GM21576 (cell line): ENCODE measurements around the gene CSE1L.
"Not testable (repeated sequence)": the region's sequence is repeated elsewhere in the genome, so short reads cannot be mapped to it uniquely, and the experiment has no call there.

ENCODE experiments used
- ATAC-seq: cut with Tn5 transposase; IDR thresholded peaks from one replicate; pipeline ENCODE4 v1.9.1; 2021; ENCODE audit warnings: mild to moderate bottlenecking, moderate library complexity; ENCODE audit not compliant: unreplicated experiment

CSE1L gene

DNA sequence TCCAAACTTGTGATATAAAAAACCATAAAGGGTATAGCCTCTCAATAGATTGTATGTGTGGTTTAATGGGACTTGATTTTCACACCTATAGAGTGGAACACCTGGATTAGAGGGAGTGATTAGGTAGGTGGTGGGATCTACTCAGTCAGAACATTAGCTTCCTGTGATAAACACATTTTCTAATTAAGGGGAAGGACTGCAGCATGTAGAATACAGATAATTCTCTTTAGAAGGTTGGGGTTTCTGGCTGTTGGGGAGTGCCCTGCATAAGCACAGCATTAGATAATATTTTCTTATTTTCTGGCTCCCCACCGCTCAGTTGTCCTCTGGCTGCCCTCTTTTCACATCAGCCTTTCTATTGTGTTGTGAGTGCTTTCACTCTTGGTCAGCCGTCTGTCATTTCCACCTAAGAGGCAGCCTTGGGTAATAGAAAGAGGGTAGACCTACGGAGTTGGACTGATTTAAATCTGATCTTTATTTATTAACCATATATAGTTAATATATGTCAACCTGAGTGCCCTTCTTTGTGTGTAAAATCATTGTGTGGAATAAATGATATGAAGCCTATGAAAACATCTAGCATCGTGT, 8.0 kb downstream of the CSE1L start:
- ATAC-seq = no peak

- ATAC-seq = no peak
Observed at GRCh38 chr20:49063279-49063678, 17.2 kb downstream of the CSE1L start.

DNA sequence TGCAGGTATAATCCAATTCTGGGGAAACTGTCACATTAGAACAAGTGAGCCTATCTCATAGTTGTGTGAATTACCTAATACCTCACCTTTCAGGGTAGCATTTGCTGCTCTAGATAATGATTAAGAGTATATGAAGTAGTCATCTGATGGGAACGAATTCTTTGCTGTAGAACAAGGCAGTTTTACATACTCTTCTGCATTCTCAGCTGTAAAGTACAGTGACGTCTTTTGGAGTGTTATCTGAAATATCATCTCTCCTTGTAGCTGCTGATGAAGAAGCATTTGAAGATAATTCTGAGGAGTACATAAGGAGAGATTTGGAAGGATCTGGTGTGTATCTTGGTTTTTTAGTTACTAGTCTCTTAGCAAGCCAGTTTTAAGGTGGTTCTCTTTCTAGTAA, 28.4 kb downstream of the CSE1L start:
- no peak for ATAC-seq

DNA sequence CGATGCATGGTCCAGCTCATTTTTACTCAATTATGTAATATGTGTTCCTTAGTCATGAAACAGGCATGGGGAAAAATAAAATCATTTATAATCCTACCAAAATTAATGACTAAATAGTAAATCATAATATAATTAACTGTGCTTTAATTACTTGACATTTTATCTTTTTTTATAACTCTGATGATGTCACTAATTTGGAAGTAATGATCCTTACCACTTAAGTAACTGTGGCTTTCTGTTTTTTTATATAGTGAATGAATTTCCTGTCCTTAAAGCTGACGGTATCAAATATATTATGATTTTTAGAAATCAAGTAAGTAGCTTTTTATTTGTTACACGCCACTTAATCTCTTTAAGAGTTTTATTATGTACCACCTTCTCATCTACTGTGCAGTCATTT, 32.2 kb downstream of the CSE1L start:
- no peak for ATAC-seq

DNA sequence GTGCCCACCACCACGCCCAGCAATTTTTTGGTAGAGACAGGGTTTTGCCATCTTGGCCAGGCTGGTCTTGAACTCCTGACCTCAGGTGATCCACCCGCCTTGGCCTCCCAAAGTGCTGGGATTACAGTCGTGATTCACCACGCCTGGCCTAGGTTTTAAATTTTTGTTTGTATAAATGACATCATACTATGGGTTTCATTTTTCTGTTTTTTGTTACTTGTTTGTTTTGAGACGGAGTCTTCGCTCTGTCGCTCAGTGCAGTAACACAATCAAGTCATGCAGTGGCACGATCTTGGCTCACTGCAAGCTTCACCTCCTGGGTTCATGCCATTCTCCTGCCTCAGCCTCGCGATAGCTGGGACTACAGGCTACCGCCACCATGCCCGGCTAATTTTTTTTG, 36.2 kb downstream of the CSE1L start:
- ATAC-seq = not testable (repeated sequence)

GRCh38 chr20:49091104-49091503, 45.0 kb downstream of the CSE1L start:
- no peak for ATAC-seq

DNA sequence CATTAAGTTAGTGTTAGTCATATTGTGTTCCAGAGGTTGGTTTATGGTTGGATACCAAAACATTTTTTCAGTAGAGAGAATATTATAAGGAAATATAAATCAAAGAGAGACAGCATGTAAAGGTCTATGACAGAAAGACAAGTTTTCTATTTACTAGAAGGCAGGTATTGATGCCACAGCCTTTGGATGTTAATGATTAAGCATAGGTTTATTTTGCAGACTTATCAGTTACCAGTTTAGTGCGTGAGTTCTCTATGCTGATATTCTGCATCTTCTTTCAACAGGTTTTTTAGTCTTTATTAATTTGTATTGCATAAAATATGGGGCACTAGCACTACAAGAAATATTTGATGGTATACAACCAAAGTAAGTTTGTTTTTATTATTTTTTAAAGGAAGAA, 45.6 kb downstream of the CSE1L start:
- ATAC-seq = no peak

DNA sequence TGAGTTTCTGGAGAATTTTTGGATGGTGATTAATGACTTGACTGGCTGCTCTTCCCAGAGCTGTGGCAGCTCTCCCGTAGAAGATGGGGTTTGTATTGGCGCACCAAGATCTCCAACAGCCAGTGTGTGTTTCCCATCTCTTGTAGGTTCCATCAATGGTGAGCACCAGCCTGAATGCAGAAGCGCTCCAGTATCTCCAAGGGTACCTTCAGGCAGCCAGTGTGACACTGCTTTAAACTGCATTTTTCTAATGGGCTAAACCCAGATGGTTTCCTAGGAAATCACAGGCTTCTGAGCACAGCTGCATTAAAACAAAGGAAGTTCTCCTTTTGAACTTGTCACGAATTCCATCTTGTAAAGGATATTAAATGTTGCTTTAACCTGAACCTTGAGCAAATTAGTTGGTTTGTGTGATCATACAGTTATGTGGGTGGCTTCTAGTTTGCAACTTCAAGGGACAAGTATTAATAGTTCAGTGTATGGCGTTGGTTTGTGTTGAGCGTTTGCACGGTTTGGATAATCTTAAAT, 50.2 kb downstream of the CSE1L start:
- no peak for ATAC-seq

- ATAC-seq = no peak
Observed at GRCh38 chr20:49097159-49097558, 51.0 kb downstream of the CSE1L start.

- ATAC-seq = no peak
Observed at GRCh38 chr20:49098136-49098535, 52.0 kb downstream of the CSE1L start.

DNA sequence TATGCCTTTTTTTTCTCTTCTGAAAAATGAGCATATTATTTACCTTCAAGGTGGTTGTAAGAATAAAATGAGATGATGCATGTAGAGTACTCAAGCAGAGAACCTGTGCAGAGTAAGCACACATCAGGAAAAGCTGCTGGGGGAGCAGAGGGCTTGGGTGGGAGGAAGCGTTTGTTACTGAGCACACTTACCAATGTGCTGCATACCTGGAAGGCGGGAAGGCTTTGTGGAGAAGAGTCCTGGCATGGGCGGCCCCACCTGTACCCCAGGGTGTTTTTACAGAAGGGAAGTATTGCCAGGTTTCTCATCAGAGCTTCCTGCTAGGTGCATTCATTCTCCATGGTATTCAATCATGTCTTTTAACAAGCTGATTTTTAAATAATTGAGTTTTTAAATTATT, 52.9 kb downstream of the CSE1L start:
- no peak for ATAC-seq

GRCh38 chr20:49100292-49100691, 54.2 kb downstream of the CSE1L start:
- ATAC-seq = not testable (repeated sequence)

DNA sequence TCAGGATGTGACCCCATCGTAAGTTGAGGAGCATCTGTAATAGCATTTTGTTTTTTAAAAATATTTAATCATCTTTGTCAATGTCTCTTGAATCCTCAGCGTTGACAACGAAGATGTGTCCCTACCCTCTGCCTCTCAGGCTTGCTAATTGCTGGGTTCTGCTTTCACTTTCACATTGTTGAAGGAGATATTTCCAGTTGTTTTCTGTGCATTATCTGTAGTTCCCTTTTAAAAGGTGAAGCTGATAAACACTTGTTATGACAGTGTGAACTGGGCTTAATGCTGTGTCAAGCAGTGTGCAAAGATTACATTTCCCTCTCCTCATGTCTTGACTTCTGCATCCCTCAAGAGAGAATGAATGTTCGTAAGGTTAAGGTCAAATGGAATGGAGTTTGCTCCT, 54.9 kb downstream of the CSE1L start:
- no peak for ATAC-seq

DNA sequence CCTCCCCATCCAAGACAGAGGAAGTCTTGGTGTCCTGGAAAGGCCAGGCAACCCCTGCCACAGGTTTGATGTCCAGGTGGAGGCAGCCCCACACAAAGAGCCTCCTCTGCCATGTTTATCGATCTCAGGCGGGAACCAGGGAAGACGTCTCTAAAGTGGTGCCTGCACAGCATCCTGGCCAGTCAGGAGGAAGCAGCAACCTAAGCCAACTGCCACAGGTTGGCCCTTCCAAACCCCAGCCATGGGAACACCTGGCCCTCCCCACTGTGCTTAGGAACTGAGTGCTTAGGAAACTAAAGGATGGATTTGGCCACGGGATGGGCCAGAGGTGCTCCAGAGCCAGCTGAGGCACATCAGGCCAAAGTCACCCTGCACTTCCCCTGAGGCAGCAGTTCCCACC, 56.9 kb downstream of the CSE1L start:
- ATAC-seq = no peak

- ATAC-seq = no peak
Observed at GRCh38 chr20:49103647-49104364, 57.7 kb downstream of the CSE1L start.

DNA sequence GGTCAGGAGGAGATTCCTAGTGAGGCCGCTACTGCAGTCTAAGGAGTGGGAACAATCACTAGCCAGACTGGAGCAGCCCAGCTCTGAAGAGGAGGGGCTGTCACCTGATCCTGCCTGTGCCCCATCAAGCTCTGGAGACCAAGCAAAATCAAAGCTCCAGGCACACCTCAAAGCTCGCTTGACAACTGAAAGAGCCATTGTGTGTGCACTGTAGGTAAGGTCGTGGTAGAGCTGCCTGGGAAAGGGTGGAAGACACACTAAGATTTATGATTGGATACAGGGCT, 58.2 kb downstream of the CSE1L start:
- no peak for ATAC-seq

- ATAC-seq = not testable (repeated sequence)
Observed at GRCh38 chr20:49104979-49105547, 59.0 kb downstream of the CSE1L start.

DNA sequence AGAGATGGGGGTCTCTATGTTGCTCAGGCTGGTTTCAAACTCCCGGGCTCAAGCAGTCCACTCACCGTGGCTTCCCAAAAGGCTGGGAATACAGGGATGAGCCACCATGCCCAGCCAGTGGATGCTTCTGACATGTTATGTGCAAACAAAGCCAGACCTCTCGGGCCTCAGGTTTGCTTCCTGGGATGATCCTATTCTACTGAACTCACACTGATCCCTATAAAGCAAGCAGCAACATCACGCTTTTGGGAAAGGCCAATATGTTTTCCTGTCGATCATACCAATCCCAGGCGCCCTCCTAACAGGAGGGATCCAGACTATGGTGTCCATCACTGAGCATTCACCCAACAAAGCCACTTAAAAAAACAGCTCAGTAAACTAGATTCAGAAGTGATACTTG, 60.2 kb downstream of the CSE1L start:
- ATAC-seq = no peak

DNA sequence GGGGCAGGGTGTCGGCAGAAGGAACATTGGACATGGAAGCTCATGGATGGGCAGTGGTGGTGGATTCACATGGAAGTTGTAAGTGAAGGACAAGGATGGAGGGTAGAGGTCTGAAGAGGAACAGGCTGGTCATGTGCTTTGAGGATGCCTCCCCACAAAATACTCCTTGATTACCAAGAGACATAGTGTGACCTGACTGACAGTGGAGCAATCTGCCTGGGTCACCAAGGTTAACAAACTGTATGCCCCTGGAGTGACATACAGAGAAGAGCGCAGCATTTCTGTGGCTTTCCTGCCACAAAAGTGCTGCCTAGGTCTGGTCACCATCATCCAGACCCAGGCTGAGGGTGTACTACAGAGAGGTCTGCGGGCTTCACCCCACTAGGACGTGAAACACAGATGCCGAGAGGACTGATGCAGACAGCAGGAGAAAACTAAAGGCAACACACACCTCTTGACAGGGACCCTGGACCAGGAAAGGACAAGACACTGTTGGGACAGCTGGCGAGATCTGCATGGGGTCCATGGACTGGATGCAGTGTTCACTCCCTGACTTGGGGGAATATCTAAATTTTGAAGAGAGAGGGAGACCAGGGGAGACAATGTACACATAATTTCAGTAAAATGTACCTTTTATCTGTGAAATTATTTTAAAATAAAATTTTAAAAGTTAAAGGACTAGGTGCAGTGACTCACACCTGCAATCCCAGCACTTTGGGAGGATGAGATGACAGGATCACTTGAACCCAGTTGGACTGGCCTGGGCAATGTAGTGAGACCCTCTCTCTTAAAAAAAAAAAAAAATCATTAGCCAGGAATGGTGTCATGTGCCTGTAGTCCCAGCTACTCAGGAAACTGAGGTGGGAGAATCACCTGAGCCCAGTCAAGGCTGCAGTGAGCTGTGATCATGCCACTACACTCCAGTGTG, 64.9 kb downstream of the CSE1L start:
- no peak for ATAC-seq

DNA sequence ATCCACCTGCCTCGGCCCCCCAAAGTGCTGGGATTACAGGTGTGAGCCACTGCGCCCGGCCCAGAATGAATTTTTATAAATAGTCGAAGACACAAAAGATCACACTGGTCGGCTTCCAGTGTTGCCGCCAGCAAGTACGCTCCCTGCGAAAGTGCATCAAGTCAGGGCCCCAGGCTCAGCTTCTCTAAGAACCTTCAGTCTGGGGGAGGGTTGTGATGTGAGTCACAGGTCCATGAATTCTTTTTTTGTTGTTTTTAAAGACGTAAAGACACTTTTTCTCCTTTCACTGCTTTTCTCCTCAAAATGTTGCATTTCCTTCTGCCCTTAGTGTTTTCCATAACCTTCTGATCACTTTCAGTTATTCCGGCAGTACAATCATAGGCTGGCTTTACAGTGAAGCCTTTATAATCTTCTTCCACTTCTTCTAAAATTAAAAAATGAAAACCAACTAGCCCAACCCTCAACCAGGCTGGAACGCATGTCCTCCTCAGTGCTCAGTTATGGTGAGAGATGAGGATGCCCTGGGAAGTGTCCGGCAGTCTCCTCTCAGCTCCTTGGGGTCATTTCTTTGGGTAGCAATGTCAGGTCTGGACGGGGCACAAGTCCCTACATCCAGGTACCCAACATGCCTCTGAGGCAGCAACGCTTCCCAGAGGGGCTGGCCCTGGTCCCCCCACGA, 66.6 kb downstream of the CSE1L start:
- ATAC-seq = no peak

DNA sequence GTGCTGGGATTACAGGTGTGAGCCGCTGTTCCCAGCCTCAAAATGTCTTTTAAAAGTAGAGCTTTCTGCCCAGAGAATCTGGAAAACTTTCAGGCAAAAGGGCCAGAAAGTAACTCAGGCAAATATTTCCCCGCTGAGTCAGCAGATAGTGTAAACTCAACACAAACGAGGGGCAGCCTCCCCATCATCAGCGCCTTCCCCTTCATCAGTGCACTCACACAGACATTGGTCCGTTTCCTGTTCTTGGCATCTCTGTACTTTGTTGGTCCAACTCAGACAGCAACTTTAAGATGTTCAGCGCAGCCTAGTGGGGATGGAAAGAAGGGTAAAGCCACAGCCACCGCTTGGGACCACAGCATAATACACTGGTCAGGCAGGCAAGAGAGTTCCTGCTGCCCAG, 69.5 kb downstream of the CSE1L start:
- ATAC-seq = no peak
